IPS DF 6.9 (cell line): ENCODE measurements around the gene CLINT1.
A peak's percentile ranks its signal among the peaks of the same experiment; 100 is the strongest.

Experiments
- DNase-seq: peaks from one replicate; pipeline ENCODE4 v3.0.0-alpha.2; 2013; ENCODE audit warnings: low read depth, low spot score
- H3K27ac ChIP-seq: one replicate; pipeline ENCODE4 v1.5.1; 2013; ENCODE audit warnings: low read length, control low read depth
- H3K27me3 ChIP-seq: 2 replicates; pipeline ENCODE4 v1.6.1; 2013; ENCODE audit warnings: mild to moderate bottlenecking, low read length; ENCODE audit not compliant: control insufficient read depth, insufficient read depth
- H3K36me3 ChIP-seq: 2 replicates; pipeline ENCODE4 v1.6.1; 2013; ENCODE audit warnings: low read length; ENCODE audit not compliant: control insufficient read depth, insufficient read depth
- H3K4me1 ChIP-seq: 2 replicates; pipeline ENCODE4 v1.6.1; 2013; ENCODE audit warnings: low read length; ENCODE audit not compliant: control insufficient read depth, insufficient read depth
- H3K4me3 ChIP-seq: 2 replicates; pipeline ENCODE4 v1.5.1; 2013; ENCODE audit warnings: mild to moderate bottlenecking, low read length
- H3K9me3 ChIP-seq: 2 replicates; pipeline ENCODE4 v1.6.1; 2013; ENCODE audit warnings: low read length, inconsistent platforms; ENCODE audit not compliant: control insufficient read depth, insufficient read depth
- WGBS: extraction: QIAGEN DNeasy Blood & Tissue Kit; methylation state at CpG from one replicate; pipeline ENCODE4 v1.1.7; 2013; ENCODE audit warnings: mixed read lengths, missing lambda C conversion rate; ENCODE audit not compliant: insufficient read length, insufficient coverage; 5-methylcytosine and 5-hydroxymethylcytosine counted together

CLINT1 gene

GRCh38 chr5:157839157-157839795 is 19.7 kb downstream of the CLINT1 start:
- H3K27me3 ChIP-seq, result no peaks in the 10 kb centered on the region
- no CpG with 5 or more reads among the region's 8 CpGs for WGBS
- no peak for DNase-seq
- H3K4me3 ChIP-seq, result no peak overlapping the region
- no peaks in the 10 kb centered on the region for H3K9me3 ChIP-seq
- no peak overlapping the region for H3K27ac ChIP-seq
- H3K36me3 ChIP-seq, result no peaks in the 10 kb centered on the region
- no peaks in the 10 kb centered on the region for H3K4me1 ChIP-seq

DNA sequence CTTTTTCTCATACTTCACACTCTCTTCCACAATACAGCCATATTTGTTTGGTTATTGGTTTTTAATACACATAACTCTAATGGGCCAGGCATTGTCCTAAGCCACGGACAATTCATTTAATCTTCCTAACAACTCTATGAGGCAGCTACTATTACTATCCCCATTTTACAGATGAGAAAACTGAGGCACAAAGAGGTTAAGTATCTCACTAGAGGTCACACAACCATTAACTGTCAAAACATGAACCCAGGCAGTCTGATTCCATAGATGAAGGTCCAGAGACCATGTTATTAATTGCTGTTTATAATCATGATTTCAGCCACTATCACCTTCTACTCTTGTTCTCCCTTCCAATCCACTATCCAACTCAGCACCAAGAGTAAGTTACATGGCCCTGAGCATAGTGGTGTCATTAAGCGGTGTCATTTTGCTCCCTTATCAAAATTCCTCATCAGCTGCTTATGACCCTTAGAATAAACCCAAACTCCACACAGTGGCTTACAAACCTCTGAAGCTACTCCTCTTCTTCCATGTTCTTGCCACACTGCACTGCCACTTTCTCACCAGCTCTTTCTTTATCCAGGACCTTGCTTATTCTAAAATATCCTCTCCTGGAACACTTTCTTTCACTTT is 22.7 kb downstream of the CLINT1 start:
- DNase-seq, result no peak
- WGBS, result no CpG with 5 or more reads among the region's 2 CpGs
- Histone ChIP-seq H3K27me3 (no peaks in the 10 kb centered on the region), H3K4me1 (no peaks in the 10 kb centered on the region), H3K4me3 (no peak overlapping the region), H3K9me3 (no peaks in the 10 kb centered on the region), H3K27ac (no peak overlapping the region), H3K36me3 (no peaks in the 10 kb centered on the region)

- H3K9me3 ChIP-seq, result no peaks in the 10 kb centered on the region
- H3K27me3 ChIP-seq, result no peaks in the 10 kb centered on the region
- no peaks in the 10 kb centered on the region for H3K36me3 ChIP-seq
- no peak overlapping the region for H3K4me3 ChIP-seq
- WGBS, result no CpG with 5 or more reads among the region's 5 CpGs
- no peak overlapping the region for H3K27ac ChIP-seq
- no peak for DNase-seq
- no peaks in the 10 kb centered on the region for H3K4me1 ChIP-seq
Observed at GRCh38 chr5:157835041-157835440, 23.9 kb downstream of the CLINT1 start.

DNA sequence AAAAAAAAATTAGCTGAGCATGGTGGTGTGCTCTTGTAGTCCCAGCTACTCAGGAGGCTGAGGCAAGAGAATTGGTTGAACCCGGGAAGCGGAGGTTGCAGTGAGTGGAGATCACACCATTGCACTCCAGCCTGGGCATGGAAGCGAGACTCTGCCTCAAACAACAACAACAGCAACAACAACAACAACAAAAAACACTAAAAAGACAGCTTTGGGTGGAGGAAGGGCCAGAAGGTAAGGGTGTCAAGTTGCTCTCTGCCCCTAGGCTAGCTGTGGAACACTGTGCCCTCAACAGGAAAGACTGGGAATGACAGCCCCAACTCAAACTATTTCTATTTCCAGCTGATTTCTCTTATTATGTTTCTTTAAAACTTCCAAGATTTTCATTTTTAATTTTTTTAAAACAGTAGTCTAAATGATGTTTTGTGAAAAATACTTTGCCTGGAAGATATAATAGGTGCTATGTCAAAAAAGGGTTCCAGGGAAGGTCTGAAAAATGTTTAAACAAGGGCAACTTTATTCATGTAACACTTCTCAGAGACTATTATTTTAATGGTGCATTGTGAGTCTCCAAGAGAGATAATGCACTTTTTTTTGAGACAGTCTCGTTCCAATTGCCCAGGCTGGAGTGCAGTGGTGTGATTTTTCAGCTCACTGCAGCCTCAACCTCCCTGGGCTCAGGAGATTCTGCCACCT is 29.9 kb downstream of the CLINT1 start:
- Histone ChIP-seq H3K27me3 (no peaks in the 10 kb centered on the region), H3K4me3 (no peak overlapping the region), H3K4me1 (no peaks in the 10 kb centered on the region), H3K9me3 (no peaks in the 10 kb centered on the region), H3K36me3 (no peaks in the 10 kb centered on the region), H3K27ac (no peak overlapping the region)
- DNase-seq, result peak; percentile 37
- no CpG with 5 or more reads among the region's 4 CpGs for WGBS

DNA sequence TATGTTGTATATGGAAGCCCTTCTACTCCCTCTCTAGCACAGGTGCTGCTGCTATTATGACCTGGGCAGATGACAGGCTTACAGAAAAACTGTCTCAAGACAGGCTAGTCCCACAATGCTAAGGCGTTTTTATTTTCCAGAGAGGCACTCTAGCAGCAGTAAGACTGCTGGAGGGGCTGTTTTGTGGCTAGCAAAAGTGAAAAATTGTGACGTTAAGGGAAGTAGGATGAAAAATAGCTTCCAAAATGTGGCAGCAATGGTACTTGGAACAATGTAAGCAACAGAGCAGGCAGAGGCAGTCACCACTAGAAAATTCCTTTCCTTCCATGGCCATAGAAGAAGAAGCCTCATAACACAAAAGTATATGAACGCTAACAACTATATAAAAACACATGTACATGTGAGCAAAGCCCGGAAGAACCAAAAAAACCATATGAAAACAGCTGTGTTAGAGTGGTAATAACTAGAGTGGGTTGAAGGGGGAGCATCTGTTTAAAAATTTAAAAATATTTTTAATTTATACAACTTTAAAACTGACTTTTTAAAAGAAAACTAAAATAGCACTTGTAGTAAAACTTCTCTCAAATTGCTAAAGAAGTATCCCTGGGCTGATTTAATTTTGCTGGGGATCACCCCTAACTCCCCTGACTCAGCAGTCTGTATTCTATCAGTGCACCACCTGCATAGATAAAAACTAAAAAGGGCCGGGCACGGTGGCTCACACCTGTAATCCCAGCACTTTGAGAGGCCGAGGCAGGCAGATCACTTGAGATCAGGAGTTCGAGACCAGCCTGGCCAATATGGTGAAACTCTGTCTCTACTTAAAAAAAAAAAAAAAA is 30.6 kb downstream of the CLINT1 start:
- Histone ChIP-seq H3K4me3 (no peak overlapping the region), H3K9me3 (no peaks in the 10 kb centered on the region), H3K36me3 (no peaks in the 10 kb centered on the region), H3K27ac (no peak overlapping the region), H3K27me3 (no peaks in the 10 kb centered on the region), H3K4me1 (no peaks in the 10 kb centered on the region)
- WGBS, result no CpG with 5 or more reads among the region's 8 CpGs
- DNase-seq, result no peak

GRCh38 chr5:157827423-157827822 is 31.5 kb downstream of the CLINT1 start:
- no CpG with 5 or more reads among the region's 3 CpGs for WGBS
- no peak overlapping the region for H3K4me3 ChIP-seq
- H3K36me3 ChIP-seq, result no peaks in the 10 kb centered on the region
- H3K27me3 ChIP-seq, result no peaks in the 10 kb centered on the region
- no peak overlapping the region for H3K27ac ChIP-seq
- H3K4me1 ChIP-seq, result no peaks in the 10 kb centered on the region
- H3K9me3 ChIP-seq, result no peaks in the 10 kb centered on the region
- DNase-seq, result no peak

- DNase-seq, result no peak
- Histone ChIP-seq H3K4me3 (no peak overlapping the region), H3K36me3 (no peaks in the 10 kb centered on the region), H3K9me3 (no peaks in the 10 kb centered on the region), H3K27ac (no peak overlapping the region), H3K4me1 (0 out of 2 replicates have a peak, but pooled peaks cover 2% of the 10 kb centered on the region), H3K27me3 (no peaks in the 10 kb centered on the region)
- no CpG with 5 or more reads among the region's 8 CpGs for WGBS
Observed at GRCh38 chr5:157823655-157824054, 35.3 kb downstream of the CLINT1 start.

- Histone ChIP-seq H3K4me3 (no peak overlapping the region), H3K4me1 (0 out of 2 replicates have a peak, but pooled peaks cover 2% of the 10 kb centered on the region), H3K27ac (no peak overlapping the region), H3K9me3 (no peaks in the 10 kb centered on the region), H3K27me3 (no peaks in the 10 kb centered on the region), H3K36me3 (no peaks in the 10 kb centered on the region)
- DNase-seq, result no peak
- WGBS, result no CpG with 5 or more reads among the region's 7 CpGs
Observed at GRCh38 chr5:157821822-157822622, 36.9 kb downstream of the CLINT1 start.

GRCh38 chr5:157821405-157821804 is 37.5 kb downstream of the CLINT1 start:
- no peak overlapping the region for H3K4me3 ChIP-seq
- no peak for DNase-seq
- H3K4me1 ChIP-seq, result 0 out of 2 replicates have a peak, but pooled peaks cover 2% of the 10 kb centered on the region
- no CpG with 5 or more reads among the region's 1 CpG for WGBS
- no peaks in the 10 kb centered on the region for H3K9me3 ChIP-seq
- H3K27ac ChIP-seq, result no peak overlapping the region
- no peaks in the 10 kb centered on the region for H3K27me3 ChIP-seq
- no peaks in the 10 kb centered on the region for H3K36me3 ChIP-seq
